Measurements from ENCODE around the gene SNAP47.

SNAP47 gene

GRCh38 chr1:227767401-227768124 is 32.3 kb downstream of the SNAP47 start:
- DNase-seq: no peak
- Histone ChIP-seq H3K27ac (no peak overlapping the region), H3K4me3 (ENCODE audit: low read depth, low read length) (no peak overlapping the region), H3K27me3 (replicated peaks) (no peaks in the 10 kb centered on the region), H3K36me3 (replicated peaks) (peaks cover 28% of the 10 kb centered on the region)
- no peak for TF ChIP-seq CTCF (IDR thresholded peaks at IDR 0.05; ENCODE audit: low read depth, low read length, missing control alignments)
- in situ Hi-C loops (cut with HindIII; ENCODE audit: low pct_ligation_motif_present, low sequenced_read_pairs): no loop called here

- Histone ChIP-seq H3K4me3 (ENCODE audit: low read depth, low read length) (no peak overlapping the region), H3K36me3 (replicated peaks) (peaks cover 28% of the 10 kb centered on the region), H3K27me3 (replicated peaks) (no peaks in the 10 kb centered on the region), H3K27ac (no peak overlapping the region)
- no peak for DNase-seq
- in situ Hi-C loops (cut with HindIII; ENCODE audit: low pct_ligation_motif_present, low sequenced_read_pairs): no loop called here
- TF ChIP-seq CTCF (IDR thresholded peaks at IDR 0.05; ENCODE audit: low read depth, low read length, missing control alignments): no peak
Measured at GRCh38 chr1:227768125-227768439, 32.8 kb downstream of the SNAP47 start.

DNA sequence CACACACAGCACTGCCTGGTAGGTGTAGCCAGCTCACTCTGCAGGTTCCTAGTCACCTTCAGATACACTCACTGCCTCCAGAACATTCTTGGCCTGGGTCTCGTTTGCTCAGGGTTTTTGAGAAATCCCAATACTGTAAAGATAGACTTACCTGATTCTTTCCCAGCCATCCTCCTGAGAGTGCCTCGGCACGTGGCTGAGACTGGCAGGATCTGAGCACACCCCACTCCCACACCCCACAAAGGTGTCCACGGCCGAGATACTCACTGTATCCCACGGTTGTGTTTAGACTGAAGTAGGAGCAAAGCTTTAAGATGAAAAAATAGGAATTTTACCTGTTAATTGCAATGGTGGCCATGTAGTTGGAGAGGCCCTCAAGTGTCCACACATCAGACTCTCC is 33.4 kb downstream of the SNAP47 start:
- TF ChIP-seq CTCF (IDR thresholded peaks at IDR 0.05; ENCODE audit: low read depth, low read length, missing control alignments): no peak
- in situ Hi-C loops (cut with HindIII; ENCODE audit: low pct_ligation_motif_present, low sequenced_read_pairs): no loop called here
- no peaks in the 10 kb centered on the region for H3K27me3 ChIP-seq (replicated peaks)
- H3K4me3 ChIP-seq (ENCODE audit: low read depth, low read length): no peak overlapping the region
- H3K27ac ChIP-seq: no peak overlapping the region
- H3K36me3 ChIP-seq (replicated peaks): peaks cover 25% of the 10 kb centered on the region
- DNase-seq: no peak

GRCh38 chr1:227769047-227769935 is 34.1 kb downstream of the SNAP47 start:
- peaks cover 25% of the 10 kb centered on the region for H3K36me3 ChIP-seq (replicated peaks)
- TF ChIP-seq CTCF (IDR thresholded peaks at IDR 0.05; ENCODE audit: low read depth, low read length, missing control alignments): no peak

DNA sequence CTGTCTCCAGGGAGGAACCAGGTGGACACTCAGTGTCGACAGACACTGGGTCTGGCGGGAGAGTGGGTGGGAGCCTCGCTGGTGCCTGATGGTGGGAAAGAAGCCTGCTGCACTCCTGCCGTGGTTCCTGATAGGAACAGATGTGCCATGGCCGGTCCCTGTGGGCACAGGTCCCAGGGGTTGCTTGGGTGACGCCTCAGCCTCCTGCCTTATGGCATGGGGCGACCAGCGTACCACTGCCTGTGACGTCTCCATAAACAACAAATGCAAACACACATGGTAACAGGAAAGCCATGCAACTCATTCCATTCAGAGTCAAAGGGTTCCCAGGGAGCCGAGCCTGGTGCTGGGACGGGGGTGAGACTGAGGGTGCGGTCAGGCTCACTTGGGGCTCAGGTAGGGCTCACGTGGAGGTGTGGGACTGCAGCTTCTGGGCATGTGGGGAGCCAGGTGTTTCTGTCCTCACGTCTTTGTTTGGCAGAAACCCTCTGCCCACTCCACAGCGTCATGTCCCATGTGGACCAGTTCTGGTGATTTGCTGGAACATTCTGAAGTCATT is 34.8 kb downstream of the SNAP47 start:
- no peak overlapping the region for H3K27ac ChIP-seq
- in situ Hi-C loops (cut with HindIII; ENCODE audit: low pct_ligation_motif_present, low sequenced_read_pairs): no loop called here
- H3K36me3 ChIP-seq (replicated peaks): peaks cover 24% of the 10 kb centered on the region
- H3K4me3 ChIP-seq (ENCODE audit: low read depth, low read length): no peak overlapping the region
- DNase-seq: no peak
- H3K27me3 ChIP-seq (replicated peaks): no peaks in the 10 kb centered on the region
- TF ChIP-seq CTCF (IDR thresholded peaks at IDR 0.05; ENCODE audit: low read depth, low read length, missing control alignments): no peak

More at GRCh38 chr1:227769047-227769935, 34.1 kb downstream of the SNAP47 start:
- Histone ChIP-seq H3K27ac (no peak overlapping the region), H3K4me3 (ENCODE audit: low read depth, low read length) (no peak overlapping the region), H3K27me3 (replicated peaks) (no peaks in the 10 kb centered on the region)
- in situ Hi-C loops (cut with HindIII; ENCODE audit: low pct_ligation_motif_present, low sequenced_read_pairs): no loop called here
- DNase-seq: no peak

Measured in brain microvascular endothelial cell (primary cell).